Upper lobe of left lung (tissue), 4 donors: ENCODE data around the gene ZNF207.
"Not testable (repeated sequence)": the region's sequence is repeated elsewhere in the genome, so short reads cannot be mapped to it uniquely, and the experiment has no call there.

ENCODE experiments used
- EP300 ChIP-seq, 4 donors: sonication (generic); formaldehyde crosslinking; IDR thresholded peaks; one replicate each; pipeline ENCODE4 v1.5.1; 2017; ENCODE audit warnings: antibody characterized with exemption in 4 of 4, control low read depth in 2 of 4
- POLR2A ChIP-seq, 4 donors: fragments of 450-650 bp; IDR thresholded peaks; one replicate each; pipeline ENCODE4 v1.5.1; 2016 to 2017; ENCODE audit warnings: antibody characterized with exemption in 4 of 4, mild to moderate bottlenecking in 2 of 4
- TF ChIP-seq, protein P1 (sequence below), 6 experiments: fragments of 450-650 bp in 4 of 6; fragments of 200-600 bp in 2 of 6; sonication (generic) in 2 of 6; IDR thresholded peaks; one replicate each; pipeline ENCODE4 v1.5.1; 2016 to 2019; ENCODE audit warnings: antibody characterized with exemption in 6 of 6

GRCh38 chr17:32410085-32410484 lies 60.1 kb downstream of the ZNF207 start:
- TF ChIP-seq POLR2A, EP300 (IDR thresholded peaks at IDR 0.05): not testable (repeated sequence)
- TF ChIP-seq, protein P1, sequence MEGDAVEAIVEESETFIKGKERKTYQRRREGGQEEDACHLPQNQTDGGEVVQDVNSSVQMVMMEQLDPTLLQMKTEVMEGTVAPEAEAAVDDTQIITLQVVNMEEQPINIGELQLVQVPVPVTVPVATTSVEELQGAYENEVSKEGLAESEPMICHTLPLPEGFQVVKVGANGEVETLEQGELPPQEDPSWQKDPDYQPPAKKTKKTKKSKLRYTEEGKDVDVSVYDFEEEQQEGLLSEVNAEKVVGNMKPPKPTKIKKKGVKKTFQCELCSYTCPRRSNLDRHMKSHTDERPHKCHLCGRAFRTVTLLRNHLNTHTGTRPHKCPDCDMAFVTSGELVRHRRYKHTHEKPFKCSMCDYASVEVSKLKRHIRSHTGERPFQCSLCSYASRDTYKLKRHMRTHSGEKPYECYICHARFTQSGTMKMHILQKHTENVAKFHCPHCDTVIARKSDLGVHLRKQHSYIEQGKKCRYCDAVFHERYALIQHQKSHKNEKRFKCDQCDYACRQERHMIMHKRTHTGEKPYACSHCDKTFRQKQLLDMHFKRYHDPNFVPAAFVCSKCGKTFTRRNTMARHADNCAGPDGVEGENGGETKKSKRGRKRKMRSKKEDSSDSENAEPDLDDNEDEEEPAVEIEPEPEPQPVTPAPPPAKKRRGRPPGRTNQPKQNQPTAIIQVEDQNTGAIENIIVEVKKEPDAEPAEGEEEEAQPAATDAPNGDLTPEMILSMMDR (IDR thresholded peaks at IDR 0.05): not testable (repeated sequence)
